ENCODE data around the gene ENHO.

DNA sequence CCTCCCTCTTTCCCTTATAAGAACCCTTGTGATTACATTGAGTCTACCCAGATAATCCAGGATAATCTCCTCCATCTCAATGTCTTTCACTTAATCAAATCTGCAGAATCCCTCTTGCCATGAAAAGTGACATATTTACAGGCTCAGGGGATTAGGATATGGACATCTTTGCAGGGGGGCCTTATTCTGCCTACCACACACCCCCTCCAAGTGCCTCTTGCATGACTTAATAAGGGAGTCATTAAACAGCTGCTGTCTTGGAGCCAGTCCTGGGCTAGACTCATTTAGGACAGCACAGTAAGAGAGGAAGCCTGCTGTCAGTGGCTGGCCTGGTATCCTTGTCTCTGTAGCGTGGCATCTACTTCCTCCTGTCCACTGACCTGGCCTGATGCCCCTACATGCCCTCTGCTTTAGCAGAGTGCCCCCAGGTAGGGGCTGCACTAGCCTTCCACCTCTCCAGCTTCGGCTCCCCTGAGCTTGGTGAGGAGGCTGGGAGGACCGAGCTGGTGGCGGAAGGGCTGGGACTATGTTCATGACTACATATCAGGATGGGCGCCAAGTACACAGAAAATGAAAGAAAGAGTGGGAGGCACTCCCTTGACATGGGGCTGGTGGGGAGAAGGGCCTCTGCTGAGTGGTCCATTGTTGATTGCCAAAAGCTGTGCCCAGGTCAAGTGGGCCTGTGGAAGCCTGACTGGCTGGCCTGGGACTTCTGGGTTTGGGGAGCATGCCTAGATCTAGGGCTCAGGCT is 17.2 kb downstream of the ENHO start:
- TF ChIP-seq, protein P1, sequence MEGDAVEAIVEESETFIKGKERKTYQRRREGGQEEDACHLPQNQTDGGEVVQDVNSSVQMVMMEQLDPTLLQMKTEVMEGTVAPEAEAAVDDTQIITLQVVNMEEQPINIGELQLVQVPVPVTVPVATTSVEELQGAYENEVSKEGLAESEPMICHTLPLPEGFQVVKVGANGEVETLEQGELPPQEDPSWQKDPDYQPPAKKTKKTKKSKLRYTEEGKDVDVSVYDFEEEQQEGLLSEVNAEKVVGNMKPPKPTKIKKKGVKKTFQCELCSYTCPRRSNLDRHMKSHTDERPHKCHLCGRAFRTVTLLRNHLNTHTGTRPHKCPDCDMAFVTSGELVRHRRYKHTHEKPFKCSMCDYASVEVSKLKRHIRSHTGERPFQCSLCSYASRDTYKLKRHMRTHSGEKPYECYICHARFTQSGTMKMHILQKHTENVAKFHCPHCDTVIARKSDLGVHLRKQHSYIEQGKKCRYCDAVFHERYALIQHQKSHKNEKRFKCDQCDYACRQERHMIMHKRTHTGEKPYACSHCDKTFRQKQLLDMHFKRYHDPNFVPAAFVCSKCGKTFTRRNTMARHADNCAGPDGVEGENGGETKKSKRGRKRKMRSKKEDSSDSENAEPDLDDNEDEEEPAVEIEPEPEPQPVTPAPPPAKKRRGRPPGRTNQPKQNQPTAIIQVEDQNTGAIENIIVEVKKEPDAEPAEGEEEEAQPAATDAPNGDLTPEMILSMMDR (conservative IDR thresholded peaks at IDR 0.05 in 1 of 2, IDR thresholded peaks at IDR 0.05 in 1 of 2; ENCODE audit: extremely low read depth in 1 of 2, insufficient read depth in 1 of 2, low read depth in 1 of 2, low read length in 2 of 2), result no peak
- no peak for TF ChIP-seq EZH2 (IDR thresholded peaks at IDR 0.05; ENCODE audit: borderline replicate concordance, low read length)

All from mammary epithelial cell (primary cell).